ENCODE measurements around the gene HOXD4.

Gene HOXD4

GRCh38 chr2:176112375-176113302 is 38.7 kb upstream of the HOXD4 start:
- in situ Hi-C loops (cut with HindIII; ENCODE audit: low pct_ligation_motif_present, low sequenced_read_pairs), result no loop called here
- no peak for DNase-seq

DNA sequence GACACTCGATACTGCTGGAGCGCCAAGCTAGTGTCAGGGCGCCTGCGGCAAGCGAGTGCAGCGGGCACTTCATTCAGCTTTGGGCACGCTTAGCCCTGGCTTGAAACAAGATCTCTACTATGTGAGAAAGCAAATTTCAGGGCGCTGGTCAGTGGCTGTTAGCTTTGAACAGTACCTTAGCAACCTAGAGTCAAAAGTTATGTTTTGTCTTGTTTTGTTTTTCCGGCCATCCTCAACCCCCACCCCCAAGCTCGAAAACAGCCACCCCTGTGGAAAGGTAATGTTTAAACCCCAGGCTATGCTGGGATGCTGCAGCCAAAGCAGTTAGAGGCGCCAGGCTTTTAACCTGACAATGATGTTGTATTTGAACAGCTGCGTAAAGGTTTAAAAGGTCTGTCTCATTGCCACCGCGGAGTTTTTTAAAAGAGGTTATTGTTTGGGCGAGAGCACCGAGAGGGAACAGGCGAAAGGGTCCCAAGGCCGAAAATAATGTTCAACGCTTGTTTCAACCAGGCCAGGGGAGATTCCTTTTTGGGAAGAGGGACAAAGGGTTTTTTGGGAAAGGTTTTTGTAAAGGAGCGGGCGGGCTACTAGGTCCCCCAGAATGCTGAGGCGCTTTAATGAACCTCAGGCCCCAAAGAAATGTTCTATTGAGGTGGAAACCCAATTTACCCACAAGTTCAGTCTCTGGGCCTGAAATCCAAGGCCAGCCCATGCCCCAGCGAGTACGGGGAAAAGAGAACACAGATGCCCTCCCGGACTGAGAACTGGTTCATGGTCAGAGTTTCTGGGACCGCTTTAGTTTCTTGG is 37.0 kb upstream of the HOXD4 start:
- Histone ChIP-seq H3K27ac (no peak overlapping the region), H3K27me3 (replicated peaks) (peaks cover 95% of the 10 kb centered on the region), H3K36me3 (replicated peaks) (no peaks in the 10 kb centered on the region), H3K4me3 (ENCODE audit: low read depth, low read length) (no peak overlapping the region)
- TF ChIP-seq CTCF (IDR thresholded peaks at IDR 0.05; ENCODE audit: low read depth, low read length, missing control alignments), result no peak
- no peak for DNase-seq
- in situ Hi-C loops (cut with HindIII; ENCODE audit: low pct_ligation_motif_present, low sequenced_read_pairs), result no loop called here

More at GRCh38 chr2:176112375-176113302, 38.7 kb upstream of the HOXD4 start:
- no peak for TF ChIP-seq CTCF (IDR thresholded peaks at IDR 0.05; ENCODE audit: low read depth, low read length, missing control alignments)
- Histone ChIP-seq H3K27me3 (replicated peaks) (peaks cover 93% of the 10 kb centered on the region), H3K36me3 (replicated peaks) (no peaks in the 10 kb centered on the region), H3K4me3 (ENCODE audit: low read depth, low read length) (no peak overlapping the region), H3K27ac (no peak overlapping the region)

DNA sequence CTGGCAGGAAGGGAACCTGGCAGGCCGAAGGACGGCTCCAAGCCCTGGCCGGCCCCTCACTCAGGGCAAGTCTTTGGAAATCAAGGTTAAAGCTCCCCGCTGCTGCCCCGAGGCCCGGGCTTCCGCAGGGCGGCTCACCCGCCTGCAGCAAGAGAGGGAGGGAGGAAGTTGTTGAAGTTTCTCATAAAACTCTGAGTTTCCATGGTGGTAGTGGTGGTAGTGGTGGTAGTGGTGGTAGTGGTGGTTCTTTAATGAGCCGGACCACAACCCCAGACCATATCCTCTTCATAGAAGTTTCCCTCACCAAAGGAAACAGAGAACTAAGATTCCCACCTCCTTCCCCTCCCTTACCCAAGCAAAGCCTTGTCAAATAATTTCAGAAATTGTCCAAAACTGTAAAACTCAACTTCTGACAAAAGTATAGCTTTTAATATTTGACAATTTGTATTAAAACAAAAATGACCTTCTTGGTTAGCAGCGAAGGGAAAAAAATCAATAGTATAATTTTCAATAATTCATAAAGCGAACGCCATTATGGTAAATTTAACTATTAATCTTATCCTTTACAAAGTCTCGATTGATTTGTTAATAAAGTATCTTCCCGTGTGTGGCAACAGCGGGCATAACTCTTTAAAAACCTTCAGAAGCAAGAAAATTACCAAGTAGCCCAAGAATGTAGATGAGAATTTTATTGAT is 36.3 kb upstream of the HOXD4 start:
- Histone ChIP-seq H3K27ac (no peak overlapping the region), H3K27me3 (replicated peaks) (peaks cover 95% of the 10 kb centered on the region), H3K4me3 (ENCODE audit: low read depth, low read length) (no peak overlapping the region), H3K36me3 (replicated peaks) (no peaks in the 10 kb centered on the region)
- in situ Hi-C loops (cut with HindIII; ENCODE audit: low pct_ligation_motif_present, low sequenced_read_pairs), result no loop called here
- TF ChIP-seq CTCF (IDR thresholded peaks at IDR 0.05; ENCODE audit: low read depth, low read length, missing control alignments), result no peak
- DNase-seq, result no peak

DNA sequence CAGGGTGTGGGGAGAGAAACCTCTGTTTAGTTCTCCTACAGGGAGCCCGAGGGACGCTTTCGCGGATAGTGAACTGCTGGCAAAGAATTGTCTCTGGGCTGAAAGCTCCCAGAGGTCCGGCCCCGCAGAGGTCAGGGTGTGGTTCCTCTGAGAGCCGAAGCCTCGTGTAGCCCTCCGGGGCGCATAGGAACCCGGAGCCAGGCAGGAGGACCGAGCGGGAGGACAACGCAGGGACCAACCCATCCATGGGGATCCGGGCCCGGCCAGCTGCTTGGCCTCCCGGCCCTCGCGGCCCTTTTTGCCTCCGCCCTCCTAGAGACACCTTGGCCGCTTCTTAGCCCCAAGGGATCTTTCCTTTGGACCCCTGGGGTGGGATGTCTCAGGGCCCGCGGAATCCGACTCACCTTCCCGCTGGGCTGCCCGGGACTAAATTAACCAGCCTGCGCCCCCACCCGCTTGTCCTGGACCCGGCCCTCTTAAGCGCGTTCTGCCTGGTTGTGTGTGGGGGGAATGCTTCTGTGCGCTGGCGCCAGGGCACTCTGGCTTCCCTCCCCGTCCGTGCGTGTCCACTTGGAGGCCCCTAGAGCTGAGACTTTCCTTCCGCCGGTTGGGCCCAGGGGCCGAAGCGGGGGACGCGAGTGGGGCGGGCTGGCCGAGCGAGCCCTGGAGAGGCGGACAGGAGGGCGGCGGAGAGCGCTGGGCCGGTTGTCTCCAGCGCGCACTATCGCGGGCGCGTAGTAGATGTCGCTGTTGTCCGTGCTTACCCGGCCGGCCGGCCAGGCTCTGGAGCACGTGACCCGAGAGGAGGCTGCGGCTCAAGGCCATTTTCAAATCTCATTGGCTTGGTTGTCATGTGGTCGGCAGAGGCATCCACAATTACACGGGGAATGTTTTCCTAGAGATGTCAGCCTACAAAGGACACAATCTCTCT is 35.2 kb upstream of the HOXD4 start, which contains the start of gene HOXD10:
HOXD10 (plus strand) TSS at position 896 of the 931 bp plus-strand sequence. CDS start 56 bp downstream, outside the sequence.
- in situ Hi-C loops (cut with HindIII; ENCODE audit: low pct_ligation_motif_present, low sequenced_read_pairs), result no loop called here
- DNase-seq, result no peak
- TF ChIP-seq CTCF (IDR thresholded peaks at IDR 0.05; ENCODE audit: low read depth, low read length, missing control alignments), result no peak
- Histone ChIP-seq H3K27me3 (replicated peaks) (peaks cover 95% of the 10 kb centered on the region), H3K4me3 (ENCODE audit: low read depth, low read length) (no peak within 1 kb of the TSS), H3K27ac (no peak within 1 kb of the TSS), H3K36me3 (replicated peaks) (no peaks in the 10 kb centered on the region)
